ENCODE results near the gene QSOX1. TPM values are rescaled to one million over a fixed set of nuclear protein-coding genes. Genes with fewer than 3 reads are reported as not detected.

QSOX1 gene
- total RNA-seq, 1 experiment from 2014 or later: 135 TPM

GRCh38 chr1:180218806-180219765 is 64.4 kb downstream of the QSOX1 start (continued):
- TF ChIP-seq, protein P1, sequence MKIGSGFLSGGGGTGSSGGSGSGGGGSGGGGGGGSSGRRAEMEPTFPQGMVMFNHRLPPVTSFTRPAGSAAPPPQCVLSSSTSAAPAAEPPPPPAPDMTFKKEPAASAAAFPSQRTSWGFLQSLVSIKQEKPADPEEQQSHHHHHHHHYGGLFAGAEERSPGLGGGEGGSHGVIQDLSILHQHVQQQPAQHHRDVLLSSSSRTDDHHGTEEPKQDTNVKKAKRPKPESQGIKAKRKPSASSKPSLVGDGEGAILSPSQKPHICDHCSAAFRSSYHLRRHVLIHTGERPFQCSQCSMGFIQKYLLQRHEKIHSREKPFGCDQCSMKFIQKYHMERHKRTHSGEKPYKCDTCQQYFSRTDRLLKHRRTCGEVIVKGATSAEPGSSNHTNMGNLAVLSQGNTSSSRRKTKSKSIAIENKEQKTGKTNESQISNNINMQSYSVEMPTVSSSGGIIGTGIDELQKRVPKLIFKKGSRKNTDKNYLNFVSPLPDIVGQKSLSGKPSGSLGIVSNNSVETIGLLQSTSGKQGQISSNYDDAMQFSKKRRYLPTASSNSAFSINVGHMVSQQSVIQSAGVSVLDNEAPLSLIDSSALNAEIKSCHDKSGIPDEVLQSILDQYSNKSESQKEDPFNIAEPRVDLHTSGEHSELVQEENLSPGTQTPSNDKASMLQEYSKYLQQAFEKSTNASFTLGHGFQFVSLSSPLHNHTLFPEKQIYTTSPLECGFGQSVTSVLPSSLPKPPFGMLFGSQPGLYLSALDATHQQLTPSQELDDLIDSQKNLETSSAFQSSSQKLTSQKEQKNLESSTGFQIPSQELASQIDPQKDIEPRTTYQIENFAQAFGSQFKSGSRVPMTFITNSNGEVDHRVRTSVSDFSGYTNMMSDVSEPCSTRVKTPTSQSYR (CRISPR knock-in tag; IDR thresholded peaks at IDR 0.05): no peak
- no peak for TF ChIP-seq FOXJ3 (CRISPR knock-in tag; IDR thresholded peaks at IDR 0.05; ENCODE audit: borderline replicate concordance)
- TF ChIP-seq ZNF512 (CRISPR knock-in tag; IDR thresholded peaks at IDR 0.05; ENCODE audit: borderline replicate concordance): no peak
- TF ChIP-seq OVOL2 (CRISPR knock-in tag; IDR thresholded peaks at IDR 0.05; ENCODE audit: borderline replicate concordance): no peak
- TF ChIP-seq ZNF317 (CRISPR knock-in tag; IDR thresholded peaks at IDR 0.05; ENCODE audit: borderline replicate concordance, low read depth): no peak

DNA sequence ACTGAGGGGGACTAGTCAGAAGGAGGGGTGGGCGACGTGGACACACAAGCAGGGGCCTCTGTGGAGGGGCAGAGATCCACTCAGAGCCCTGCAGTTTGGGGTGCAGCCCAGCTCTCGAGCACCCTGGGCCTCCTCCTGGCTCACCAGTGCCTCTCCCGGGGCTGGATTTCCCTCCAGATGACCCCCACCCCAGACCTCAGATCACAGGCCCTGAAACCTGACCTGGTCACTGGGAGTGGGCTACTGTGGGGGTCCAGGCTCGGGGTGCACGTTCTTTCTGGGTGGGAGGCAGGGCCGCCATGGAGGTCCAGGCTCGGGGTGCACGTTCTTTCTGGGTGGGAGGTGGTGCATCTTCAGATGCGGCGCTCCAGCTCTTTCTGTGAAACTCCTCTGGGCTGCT is 65.1 kb downstream of the QSOX1 start:
- Mint-ChIP-seq H3K4me1 (peaks cover 9% of the 10 kb centered on the region), H3K36me3 (no peaks in the 10 kb centered on the region), H3K27ac (no peak overlapping the region), H3K4me3 (no peak overlapping the region), H3K27me3 (ENCODE audit: low read depth) (peaks cover 14% of the 10 kb centered on the region), H3K9me3 (no peaks in the 10 kb centered on the region)
- DNase-seq (ENCODE audit: low spot score) (no peak), ATAC-seq (no peak)
- TF ChIP-seq ZNF219 (CRISPR knock-in tag; IDR thresholded peaks at IDR 0.05; ENCODE audit: borderline replicate concordance) (no peak), MXD4 (CRISPR knock-in tag; IDR thresholded peaks at IDR 0.05; ENCODE audit: borderline replicate concordance) (no peak)
- POLR2A ChIA-PET: no interaction called here
- CTCF ChIA-PET: no interaction called here

DNA sequence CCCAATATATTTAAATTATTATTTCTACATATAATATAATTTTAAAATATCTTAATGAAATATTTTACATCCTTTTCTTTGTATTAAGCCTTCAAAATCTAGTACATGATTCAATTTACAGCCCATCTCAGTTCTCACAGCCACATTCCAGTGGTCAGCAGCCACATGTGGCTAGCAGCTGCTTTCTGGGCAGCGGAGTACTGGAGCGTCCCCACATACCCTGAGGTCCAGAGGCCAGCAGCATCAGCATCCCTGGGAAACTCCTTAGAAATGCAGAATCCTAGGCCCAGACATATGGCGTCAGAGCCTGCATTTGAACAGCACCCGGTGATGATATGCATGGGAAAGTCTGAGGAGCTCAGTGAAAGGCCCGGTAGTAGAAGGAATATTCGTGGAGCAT is 66.8 kb downstream of the QSOX1 start:
- Mint-ChIP-seq H3K4me3 (no peak overlapping the region), H3K36me3 (no peaks in the 10 kb centered on the region), H3K27me3 (ENCODE audit: low read depth) (peaks cover 22% of the 10 kb centered on the region), H3K27ac (no peak overlapping the region), H3K9me3 (no peaks in the 10 kb centered on the region), H3K4me1 (peaks cover 15% of the 10 kb centered on the region)
- ATAC-seq: no peak
- CTCF ChIA-PET: interaction anchor here (1.1 to 1.7 kb wide), 2 partner anchors 10 to 33 kb away, joined by 3 to 10 read pairs; no protein-coding TSS in a partner anchor
- POLR2A ChIA-PET: no interaction called here
- TF ChIP-seq ZNF232 (CRISPR knock-in tag; IDR thresholded peaks at IDR 0.05): no peak
- no peak for TF ChIP-seq NR1H2 (CRISPR knock-in tag; IDR thresholded peaks at IDR 0.05)
- no peak for TF ChIP-seq ESRRA (CRISPR knock-in tag; IDR thresholded peaks at IDR 0.05; ENCODE audit: borderline replicate concordance)
- no peak for TF ChIP-seq SOX15 (CRISPR knock-in tag; IDR thresholded peaks at IDR 0.05)
- no peak for TF ChIP-seq NR2C2 (CRISPR knock-in tag; IDR thresholded peaks at IDR 0.05)
- no peak for TF ChIP-seq MAX (CRISPR knock-in tag; IDR thresholded peaks at IDR 0.05)
- no peak for TF ChIP-seq ELF4 (CRISPR knock-in tag; IDR thresholded peaks at IDR 0.05; ENCODE audit: low read depth)
- no peak for DNase-seq (ENCODE audit: low spot score)

- CTCF ChIA-PET: interaction anchor here (0.7 to 1.1 kb wide), 2 partner anchors 28 to 44 kb away, joined by 3 to 4 read pairs; no protein-coding TSS in a partner anchor
- H3K27me3 Mint-ChIP-seq (ENCODE audit: low read depth): peaks cover 49% of the 10 kb centered on the region
- TF ChIP-seq MYBL2 (CRISPR knock-in tag; IDR thresholded peaks at IDR 0.05): no peak
- TF ChIP-seq ESRRA (CRISPR knock-in tag; IDR thresholded peaks at IDR 0.05; ENCODE audit: borderline replicate concordance): no peak
- no peak for TF ChIP-seq CBFB (CRISPR knock-in tag; IDR thresholded peaks at IDR 0.05; ENCODE audit: low read depth)
- no peak for TF ChIP-seq TP53 (CRISPR knock-in tag; IDR thresholded peaks at IDR 0.05)
- no peak for TF ChIP-seq NFE2L1 (CRISPR knock-in tag; IDR thresholded peaks at IDR 0.05)
- no peak for TF ChIP-seq NFATC4 (CRISPR knock-in tag; IDR thresholded peaks at IDR 0.05)
- TF ChIP-seq PRRX2 (CRISPR knock-in tag; IDR thresholded peaks at IDR 0.05): no peak
- no peak for TF ChIP-seq ZNF138 (CRISPR knock-in tag; conservative IDR thresholded peaks at IDR 0.05)
- TF ChIP-seq, protein P2, sequence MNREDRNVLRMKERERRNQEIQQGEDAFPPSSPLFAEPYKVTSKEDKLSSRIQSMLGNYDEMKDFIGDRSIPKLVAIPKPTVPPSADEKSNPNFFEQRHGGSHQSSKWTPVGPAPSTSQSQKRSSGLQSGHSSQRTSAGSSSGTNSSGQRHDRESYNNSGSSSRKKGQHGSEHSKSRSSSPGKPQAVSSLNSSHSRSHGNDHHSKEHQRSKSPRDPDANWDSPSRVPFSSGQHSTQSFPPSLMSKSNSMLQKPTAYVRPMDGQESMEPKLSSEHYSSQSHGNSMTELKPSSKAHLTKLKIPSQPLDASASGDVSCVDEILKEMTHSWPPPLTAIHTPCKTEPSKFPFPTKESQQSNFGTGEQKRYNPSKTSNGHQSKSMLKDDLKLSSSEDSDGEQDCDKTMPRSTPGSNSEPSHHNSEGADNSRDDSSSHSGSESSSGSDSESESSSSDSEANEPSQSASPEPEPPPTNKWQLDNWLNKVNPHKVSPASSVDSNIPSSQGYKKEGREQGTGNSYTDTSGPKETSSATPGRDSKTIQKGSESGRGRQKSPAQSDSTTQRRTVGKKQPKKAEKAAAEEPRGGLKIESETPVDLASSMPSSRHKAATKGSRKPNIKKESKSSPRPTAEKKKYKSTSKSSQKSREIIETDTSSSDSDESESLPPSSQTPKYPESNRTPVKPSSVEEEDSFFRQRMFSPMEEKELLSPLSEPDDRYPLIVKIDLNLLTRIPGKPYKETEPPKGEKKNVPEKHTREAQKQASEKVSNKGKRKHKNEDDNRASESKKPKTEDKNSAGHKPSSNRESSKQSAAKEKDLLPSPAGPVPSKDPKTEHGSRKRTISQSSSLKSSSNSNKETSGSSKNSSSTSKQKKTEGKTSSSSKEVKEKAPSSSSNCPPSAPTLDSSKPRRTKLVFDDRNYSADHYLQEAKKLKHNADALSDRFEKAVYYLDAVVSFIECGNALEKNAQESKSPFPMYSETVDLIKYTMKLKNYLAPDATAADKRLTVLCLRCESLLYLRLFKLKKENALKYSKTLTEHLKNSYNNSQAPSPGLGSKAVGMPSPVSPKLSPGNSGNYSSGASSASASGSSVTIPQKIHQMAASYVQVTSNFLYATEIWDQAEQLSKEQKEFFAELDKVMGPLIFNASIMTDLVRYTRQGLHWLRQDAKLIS (CRISPR knock-in tag; IDR thresholded peaks at IDR 0.05; ENCODE audit: borderline replicate concordance): no peak
Measured at GRCh38 chr1:180224902-180225301, 70.2 kb downstream of the QSOX1 start.

More at GRCh38 chr1:180224902-180225301, 70.2 kb downstream of the QSOX1 start:
- H3K36me3 Mint-ChIP-seq: no peaks in the 10 kb centered on the region
- no peak overlapping the region for H3K27ac Mint-ChIP-seq
- H3K4me3 Mint-ChIP-seq: no peak overlapping the region
- no peaks in the 10 kb centered on the region for H3K9me3 Mint-ChIP-seq
- DNase-seq (ENCODE audit: low spot score) (no peak), ATAC-seq (no peak)
- H3K4me1 Mint-ChIP-seq: peaks cover 21% of the 10 kb centered on the region
- POLR2A ChIA-PET: no interaction called here

Data from WTC11 (cell line).